Measurements from ENCODE around the gene ZNF652.

DNA sequence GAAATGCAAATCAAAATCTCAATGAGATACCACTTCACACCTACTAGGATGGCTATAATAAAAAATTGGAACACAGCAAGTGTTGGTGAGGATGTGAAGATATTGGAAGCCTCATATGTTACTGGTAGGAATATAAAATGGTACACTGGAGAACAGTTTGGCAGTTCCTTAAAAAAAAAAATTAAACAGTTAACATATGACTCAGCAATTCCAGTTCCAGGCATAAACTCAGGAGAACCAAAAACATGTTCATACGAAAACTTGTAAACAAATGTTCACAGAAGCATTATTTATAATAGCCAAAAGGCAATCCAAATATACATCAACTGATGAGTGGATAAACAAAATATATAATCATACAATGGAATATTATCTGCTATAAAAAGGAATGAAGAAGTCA is 28.2 kb downstream of the ZNF652 start:
- TF ChIP-seq, protein P1, sequence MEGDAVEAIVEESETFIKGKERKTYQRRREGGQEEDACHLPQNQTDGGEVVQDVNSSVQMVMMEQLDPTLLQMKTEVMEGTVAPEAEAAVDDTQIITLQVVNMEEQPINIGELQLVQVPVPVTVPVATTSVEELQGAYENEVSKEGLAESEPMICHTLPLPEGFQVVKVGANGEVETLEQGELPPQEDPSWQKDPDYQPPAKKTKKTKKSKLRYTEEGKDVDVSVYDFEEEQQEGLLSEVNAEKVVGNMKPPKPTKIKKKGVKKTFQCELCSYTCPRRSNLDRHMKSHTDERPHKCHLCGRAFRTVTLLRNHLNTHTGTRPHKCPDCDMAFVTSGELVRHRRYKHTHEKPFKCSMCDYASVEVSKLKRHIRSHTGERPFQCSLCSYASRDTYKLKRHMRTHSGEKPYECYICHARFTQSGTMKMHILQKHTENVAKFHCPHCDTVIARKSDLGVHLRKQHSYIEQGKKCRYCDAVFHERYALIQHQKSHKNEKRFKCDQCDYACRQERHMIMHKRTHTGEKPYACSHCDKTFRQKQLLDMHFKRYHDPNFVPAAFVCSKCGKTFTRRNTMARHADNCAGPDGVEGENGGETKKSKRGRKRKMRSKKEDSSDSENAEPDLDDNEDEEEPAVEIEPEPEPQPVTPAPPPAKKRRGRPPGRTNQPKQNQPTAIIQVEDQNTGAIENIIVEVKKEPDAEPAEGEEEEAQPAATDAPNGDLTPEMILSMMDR (IDR thresholded peaks at IDR 0.05) = no peak
- no peak for TF ChIP-seq POLR2A (IDR thresholded peaks at IDR 0.05)

All from vagina (tissue), 2 donors.